ENCODE results near the gene AIFM3. TPM values are rescaled to one million over a fixed set of nuclear protein-coding genes. Genes with fewer than 3 reads are reported as not detected.

The AIFM3 gene
- total and polyA plus RNA-seq, 2 experiments from 2014 or later, result 0.45 to 1.5 TPM

GRCh38 chr22:20949698-20950183, 17.3 kb upstream of the AIFM3 start:
- no peak overlapping the region for H3K27ac Mint-ChIP-seq
- DNase-seq (ENCODE audit: low spot score), result no peak
- Histone ChIP-seq H4K20me1 (replicated peaks; ENCODE audit: insufficient read depth) (peaks cover 75% of the 10 kb centered on the region), H3K79me2 (replicated peaks; ENCODE audit: insufficient read depth) (peaks cover 69% of the 10 kb centered on the region), H3K4me1 (ENCODE audit: insufficient read depth) (peaks cover 8% of the 10 kb centered on the region; the same call in 1 of the 2 replicates), H3F3A (replicated peaks; ENCODE audit: low read depth) (peaks cover 7% of the 10 kb centered on the region; the same call in 1 of the 2 replicates), H3K36me3 (ENCODE audit: insufficient read depth) (peaks cover 21% of the 10 kb centered on the region), H3K27ac (ENCODE audit: low read depth) (no peak overlapping the region), H3K4me2 (no peak overlapping the region), H2AFZ (no peak overlapping the region), H3K4me3 (no peak overlapping the region), H3K27me3 (ENCODE audit: insufficient read depth) (no peaks in the 10 kb centered on the region), H3K9me2 (ENCODE audit: insufficient read depth) (no peaks in the 10 kb centered on the region)
- H3K9me3 Mint-ChIP-seq, result no peaks in the 10 kb centered on the region
- peaks cover 15% of the 10 kb centered on the region; the same call in 2 of the 3 replicates for H3K4me1 Mint-ChIP-seq
- ATAC-seq, result no peak
- no peak for TF ChIP-seq ETS1 (IDR thresholded peaks at IDR 0.05)
- no peak for TF ChIP-seq ZNF331 (CRISPR knock-in tag; IDR thresholded peaks at IDR 0.05; ENCODE audit: low read depth)
- no peak for TF ChIP-seq ZNF462 (CRISPR knock-in tag; IDR thresholded peaks at IDR 0.05)
- TF ChIP-seq EZH2phosphoT487 (IDR thresholded peaks at IDR 0.05; ENCODE audit: unreplicated experiment), result no peak
- TF ChIP-seq EZH2 (IDR thresholded peaks at IDR 0.05; ENCODE audit: low read depth, unreplicated experiment), result no peak
- TF ChIP-seq STAT1 (IDR thresholded peaks at IDR 0.05; ENCODE audit: unreplicated experiment), result no peak
- TF ChIP-seq POLR2AphosphoS5 (IDR thresholded peaks at IDR 0.05; ENCODE audit: low read depth), result no peak
- TF ChIP-seq, protein P1, sequence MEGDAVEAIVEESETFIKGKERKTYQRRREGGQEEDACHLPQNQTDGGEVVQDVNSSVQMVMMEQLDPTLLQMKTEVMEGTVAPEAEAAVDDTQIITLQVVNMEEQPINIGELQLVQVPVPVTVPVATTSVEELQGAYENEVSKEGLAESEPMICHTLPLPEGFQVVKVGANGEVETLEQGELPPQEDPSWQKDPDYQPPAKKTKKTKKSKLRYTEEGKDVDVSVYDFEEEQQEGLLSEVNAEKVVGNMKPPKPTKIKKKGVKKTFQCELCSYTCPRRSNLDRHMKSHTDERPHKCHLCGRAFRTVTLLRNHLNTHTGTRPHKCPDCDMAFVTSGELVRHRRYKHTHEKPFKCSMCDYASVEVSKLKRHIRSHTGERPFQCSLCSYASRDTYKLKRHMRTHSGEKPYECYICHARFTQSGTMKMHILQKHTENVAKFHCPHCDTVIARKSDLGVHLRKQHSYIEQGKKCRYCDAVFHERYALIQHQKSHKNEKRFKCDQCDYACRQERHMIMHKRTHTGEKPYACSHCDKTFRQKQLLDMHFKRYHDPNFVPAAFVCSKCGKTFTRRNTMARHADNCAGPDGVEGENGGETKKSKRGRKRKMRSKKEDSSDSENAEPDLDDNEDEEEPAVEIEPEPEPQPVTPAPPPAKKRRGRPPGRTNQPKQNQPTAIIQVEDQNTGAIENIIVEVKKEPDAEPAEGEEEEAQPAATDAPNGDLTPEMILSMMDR (conservative IDR thresholded peaks at IDR 0.05; ENCODE audit: low read depth in 2 of 2), result no peak
- TF ChIP-seq JUNB (IDR thresholded peaks at IDR 0.05; ENCODE audit: unreplicated experiment), result no peak
- TF ChIP-seq, protein P2, sequence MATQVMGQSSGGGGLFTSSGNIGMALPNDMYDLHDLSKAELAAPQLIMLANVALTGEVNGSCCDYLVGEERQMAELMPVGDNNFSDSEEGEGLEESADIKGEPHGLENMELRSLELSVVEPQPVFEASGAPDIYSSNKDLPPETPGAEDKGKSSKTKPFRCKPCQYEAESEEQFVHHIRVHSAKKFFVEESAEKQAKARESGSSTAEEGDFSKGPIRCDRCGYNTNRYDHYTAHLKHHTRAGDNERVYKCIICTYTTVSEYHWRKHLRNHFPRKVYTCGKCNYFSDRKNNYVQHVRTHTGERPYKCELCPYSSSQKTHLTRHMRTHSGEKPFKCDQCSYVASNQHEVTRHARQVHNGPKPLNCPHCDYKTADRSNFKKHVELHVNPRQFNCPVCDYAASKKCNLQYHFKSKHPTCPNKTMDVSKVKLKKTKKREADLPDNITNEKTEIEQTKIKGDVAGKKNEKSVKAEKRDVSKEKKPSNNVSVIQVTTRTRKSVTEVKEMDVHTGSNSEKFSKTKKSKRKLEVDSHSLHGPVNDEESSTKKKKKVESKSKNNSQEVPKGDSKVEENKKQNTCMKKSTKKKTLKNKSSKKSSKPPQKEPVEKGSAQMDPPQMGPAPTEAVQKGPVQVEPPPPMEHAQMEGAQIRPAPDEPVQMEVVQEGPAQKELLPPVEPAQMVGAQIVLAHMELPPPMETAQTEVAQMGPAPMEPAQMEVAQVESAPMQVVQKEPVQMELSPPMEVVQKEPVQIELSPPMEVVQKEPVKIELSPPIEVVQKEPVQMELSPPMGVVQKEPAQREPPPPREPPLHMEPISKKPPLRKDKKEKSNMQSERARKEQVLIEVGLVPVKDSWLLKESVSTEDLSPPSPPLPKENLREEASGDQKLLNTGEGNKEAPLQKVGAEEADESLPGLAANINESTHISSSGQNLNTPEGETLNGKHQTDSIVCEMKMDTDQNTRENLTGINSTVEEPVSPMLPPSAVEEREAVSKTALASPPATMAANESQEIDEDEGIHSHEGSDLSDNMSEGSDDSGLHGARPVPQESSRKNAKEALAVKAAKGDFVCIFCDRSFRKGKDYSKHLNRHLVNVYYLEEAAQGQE (IDR thresholded peaks at IDR 0.05; ENCODE audit: unreplicated experiment), result no peak
- TF ChIP-seq CREB1 (CRISPR knock-in tag; IDR thresholded peaks at IDR 0.05; ENCODE audit: low read depth), result no peak
- H3K27me3 Mint-ChIP-seq (ENCODE audit: insufficient read depth, low read depth, poor library complexity), result peaks cover 3% of the 10 kb centered on the region
- peaks cover 46% of the 10 kb centered on the region for H3K36me3 Mint-ChIP-seq (ENCODE audit: low read depth)
- H3K4me3 Mint-ChIP-seq, result no peak overlapping the region
